Measurements from ENCODE around the gene KSR2. TPM values are rescaled to one million over a fixed set of nuclear protein-coding genes. Genes with fewer than 3 reads are reported as not detected.

KSR2 gene
- polyA plus RNA-seq, 2 donors, result 0.01 to 0.04 TPM

GRCh38 chr12:117427211-117427610 lies 541.6 kb downstream of the KSR2 start:
- no peak overlapping the region for H3K4me3 ChIP-seq (ENCODE audit: low read depth in 1 of 2, low read length in 2 of 2)
- H3K36me3 ChIP-seq (ENCODE audit: control insufficient read depth in 2 of 2, insufficient read depth in 2 of 2, low read length in 1 of 2), result no peaks in the 10 kb centered on the region
- no peak overlapping the region for H3K27ac ChIP-seq (ENCODE audit: low read depth in 2 of 2, low read length in 1 of 2)
- 71 to 75% methylated on average over 3 of the region's 3 CpGs for WGBS, 2 donors
- no peaks in the 10 kb centered on the region for H3K4me1 ChIP-seq (ENCODE audit: control insufficient read depth in 2 of 2, insufficient read depth in 2 of 2, low read length in 1 of 2)
- H3K27me3 ChIP-seq (ENCODE audit: control insufficient read depth in 1 of 2, insufficient read depth in 2 of 2, low read length in 2 of 2), result no peaks in the 10 kb centered on the region
- peaks cover 0 to 2% of the 10 kb centered on the region in 2 donors for H3K9me3 ChIP-seq (ENCODE audit: control insufficient read depth in 2 of 2, insufficient read depth in 1 of 2, low read depth in 1 of 2, low read length in 1 of 2)

GRCh38 chr12:117421987-117422386 lies 546.8 kb downstream of the KSR2 start:
- no peaks in the 10 kb centered on the region for H3K27me3 ChIP-seq (ENCODE audit: control insufficient read depth in 1 of 2, insufficient read depth in 2 of 2, low read length in 2 of 2)
- H3K36me3 ChIP-seq (ENCODE audit: control insufficient read depth in 2 of 2, insufficient read depth in 2 of 2, low read length in 1 of 2), result no peaks in the 10 kb centered on the region
- no peak overlapping the region for H3K27ac ChIP-seq (ENCODE audit: low read depth in 2 of 2, low read length in 1 of 2)
- H3K9me3 ChIP-seq (ENCODE audit: control insufficient read depth in 2 of 2, insufficient read depth in 1 of 2, low read depth in 1 of 2, low read length in 1 of 2), result no peaks in the 10 kb centered on the region
- no peaks in the 10 kb centered on the region for H3K4me1 ChIP-seq (ENCODE audit: control insufficient read depth in 2 of 2, insufficient read depth in 2 of 2, low read length in 1 of 2)
- H3K4me3 ChIP-seq (ENCODE audit: low read depth in 1 of 2, low read length in 2 of 2), result no peak overlapping the region
- WGBS, 2 donors, result 74 to 81% methylated on average over 2 of the region's 2 CpGs

GRCh38 chr12:117421068-117421752 lies 547.6 kb downstream of the KSR2 start:
- no peaks in the 10 kb centered on the region for H3K36me3 ChIP-seq (ENCODE audit: control insufficient read depth in 2 of 2, insufficient read depth in 2 of 2, low read length in 1 of 2)

GRCh38 chr12:117417004-117417403 lies 551.8 kb downstream of the KSR2 start:
- no peaks in the 10 kb centered on the region for H3K9me3 ChIP-seq (ENCODE audit: control insufficient read depth in 2 of 2, insufficient read depth in 1 of 2, low read depth in 1 of 2, low read length in 1 of 2)

More at GRCh38 chr12:117421068-117421752, 547.6 kb downstream of the KSR2 start:
- Histone ChIP-seq H3K27me3 (ENCODE audit: control insufficient read depth in 1 of 2, insufficient read depth in 2 of 2, low read length in 2 of 2) (no peaks in the 10 kb centered on the region), H3K4me1 (ENCODE audit: control insufficient read depth in 2 of 2, insufficient read depth in 2 of 2, low read length in 1 of 2) (no peaks in the 10 kb centered on the region), H3K27ac (ENCODE audit: low read depth in 2 of 2, low read length in 1 of 2) (no peak overlapping the region), H3K9me3 (ENCODE audit: control insufficient read depth in 2 of 2, insufficient read depth in 1 of 2, low read depth in 1 of 2, low read length in 1 of 2) (no peaks in the 10 kb centered on the region), H3K4me3 (ENCODE audit: low read depth in 1 of 2, low read length in 2 of 2) (no peak overlapping the region)
- WGBS, 2 donors, result 49 to 54% methylated on average over 4 of the region's 4 CpGs

GRCh38 chr12:117412465-117413188 lies 556.2 kb downstream of the KSR2 start:
- H3K9me3 ChIP-seq (ENCODE audit: control insufficient read depth in 2 of 2, insufficient read depth in 1 of 2, low read depth in 1 of 2, low read length in 1 of 2), result peaks cover 0 to 2% of the 10 kb centered on the region in 2 donors
- H3K36me3 ChIP-seq (ENCODE audit: control insufficient read depth in 2 of 2, insufficient read depth in 2 of 2, low read length in 1 of 2), result no peaks in the 10 kb centered on the region
- WGBS, 2 donors, result 53 to 63% methylated on average over 11 of the region's 11 CpGs

More at GRCh38 chr12:117417004-117417403, 551.8 kb downstream of the KSR2 start:
- H3K27ac ChIP-seq (ENCODE audit: low read depth in 2 of 2, low read length in 1 of 2), result no peak overlapping the region
- no peaks in the 10 kb centered on the region for H3K36me3 ChIP-seq (ENCODE audit: control insufficient read depth in 2 of 2, insufficient read depth in 2 of 2, low read length in 1 of 2)
- 34 to 35% methylated on average over 1 of the region's 1 CpG for WGBS, 2 donors
- no peak overlapping the region for H3K4me3 ChIP-seq (ENCODE audit: low read depth in 1 of 2, low read length in 2 of 2)
- H3K4me1 ChIP-seq (ENCODE audit: control insufficient read depth in 2 of 2, insufficient read depth in 2 of 2, low read length in 1 of 2), result no peaks in the 10 kb centered on the region
- H3K27me3 ChIP-seq (ENCODE audit: control insufficient read depth in 1 of 2, insufficient read depth in 2 of 2, low read length in 2 of 2), result no peaks in the 10 kb centered on the region

GRCh38 chr12:117409286-117409685 lies 559.5 kb downstream of the KSR2 start:
- no peak overlapping the region for H3K27ac ChIP-seq (ENCODE audit: low read depth in 2 of 2, low read length in 1 of 2)
- no peaks in the 10 kb centered on the region for H3K36me3 ChIP-seq (ENCODE audit: control insufficient read depth in 2 of 2, insufficient read depth in 2 of 2, low read length in 1 of 2)

More at GRCh38 chr12:117412465-117413188, 556.2 kb downstream of the KSR2 start:
- H3K27ac ChIP-seq (ENCODE audit: low read depth in 2 of 2, low read length in 1 of 2), result no peak overlapping the region
- no peak overlapping the region for H3K4me3 ChIP-seq (ENCODE audit: low read depth in 1 of 2, low read length in 2 of 2)
- H3K27me3 ChIP-seq (ENCODE audit: control insufficient read depth in 1 of 2, insufficient read depth in 2 of 2, low read length in 2 of 2), result no peaks in the 10 kb centered on the region
- no peaks in the 10 kb centered on the region for H3K4me1 ChIP-seq (ENCODE audit: control insufficient read depth in 2 of 2, insufficient read depth in 2 of 2, low read length in 1 of 2)

GRCh38 chr12:117408161-117408791 lies 560.5 kb downstream of the KSR2 start:
- peaks cover 0 to 5% of the 10 kb centered on the region in 2 donors for H3K9me3 ChIP-seq (ENCODE audit: control insufficient read depth in 2 of 2, insufficient read depth in 1 of 2, low read depth in 1 of 2, low read length in 1 of 2)
- no peak overlapping the region for H3K4me3 ChIP-seq (ENCODE audit: low read depth in 1 of 2, low read length in 2 of 2)
- WGBS, 2 donors, result 37% methylated on average over 11 of the region's 11 CpGs
- no peak overlapping the region for H3K27ac ChIP-seq (ENCODE audit: low read depth in 2 of 2, low read length in 1 of 2)
- H3K36me3 ChIP-seq (ENCODE audit: control insufficient read depth in 2 of 2, insufficient read depth in 2 of 2, low read length in 1 of 2), result no peaks in the 10 kb centered on the region
- no peaks in the 10 kb centered on the region for H3K4me1 ChIP-seq (ENCODE audit: control insufficient read depth in 2 of 2, insufficient read depth in 2 of 2, low read length in 1 of 2)
- H3K27me3 ChIP-seq (ENCODE audit: control insufficient read depth in 1 of 2, insufficient read depth in 2 of 2, low read length in 2 of 2), result no peaks in the 10 kb centered on the region

More at GRCh38 chr12:117409286-117409685, 559.5 kb downstream of the KSR2 start:
- no peaks in the 10 kb centered on the region for H3K4me1 ChIP-seq (ENCODE audit: control insufficient read depth in 2 of 2, insufficient read depth in 2 of 2, low read length in 1 of 2)
- H3K4me3 ChIP-seq (ENCODE audit: low read depth in 1 of 2, low read length in 2 of 2), result no peak overlapping the region
- peaks cover 0 to 2% of the 10 kb centered on the region in 2 donors for H3K9me3 ChIP-seq (ENCODE audit: control insufficient read depth in 2 of 2, insufficient read depth in 1 of 2, low read depth in 1 of 2, low read length in 1 of 2)
- H3K27me3 ChIP-seq (ENCODE audit: control insufficient read depth in 1 of 2, insufficient read depth in 2 of 2, low read length in 2 of 2), result no peaks in the 10 kb centered on the region

- no peak overlapping the region for H3K4me3 ChIP-seq (ENCODE audit: low read depth in 1 of 2, low read length in 2 of 2)
- no peak overlapping the region for H3K27ac ChIP-seq (ENCODE audit: low read depth in 2 of 2, low read length in 1 of 2)
- peaks cover 0 to 7% of the 10 kb centered on the region in 2 donors for H3K9me3 ChIP-seq (ENCODE audit: control insufficient read depth in 2 of 2, insufficient read depth in 1 of 2, low read depth in 1 of 2, low read length in 1 of 2)
- WGBS, 2 donors, result 81 to 89% methylated on average over 7 of the region's 7 CpGs
- no peaks in the 10 kb centered on the region for H3K27me3 ChIP-seq (ENCODE audit: control insufficient read depth in 1 of 2, insufficient read depth in 2 of 2, low read length in 2 of 2)
- H3K36me3 ChIP-seq (ENCODE audit: control insufficient read depth in 2 of 2, insufficient read depth in 2 of 2, low read length in 1 of 2), result no peaks in the 10 kb centered on the region
- H3K4me1 ChIP-seq (ENCODE audit: control insufficient read depth in 2 of 2, insufficient read depth in 2 of 2, low read length in 1 of 2), result no peaks in the 10 kb centered on the region
These were observed 563.9 kb downstream of the KSR2 start for GRCh38 chr12:117404940-117405339.

GRCh38 chr12:117404203-117404853 lies 564.5 kb downstream of the KSR2 start:
- Histone ChIP-seq H3K27ac (ENCODE audit: low read depth in 2 of 2, low read length in 1 of 2) (no peak overlapping the region), H3K27me3 (ENCODE audit: control insufficient read depth in 1 of 2, insufficient read depth in 2 of 2, low read length in 2 of 2) (no peaks in the 10 kb centered on the region)
- 70 to 74% methylated on average over 4 of the region's 4 CpGs for WGBS, 2 donors

More at GRCh38 chr12:117404203-117404853, 564.5 kb downstream of the KSR2 start:
- no peaks in the 10 kb centered on the region for H3K36me3 ChIP-seq (ENCODE audit: control insufficient read depth in 2 of 2, insufficient read depth in 2 of 2, low read length in 1 of 2)
- H3K4me1 ChIP-seq (ENCODE audit: control insufficient read depth in 2 of 2, insufficient read depth in 2 of 2, low read length in 1 of 2), result no peaks in the 10 kb centered on the region
- H3K4me3 ChIP-seq (ENCODE audit: low read depth in 1 of 2, low read length in 2 of 2), result no peak overlapping the region
- H3K9me3 ChIP-seq (ENCODE audit: control insufficient read depth in 2 of 2, insufficient read depth in 1 of 2, low read depth in 1 of 2, low read length in 1 of 2), result peaks cover 0 to 5% of the 10 kb centered on the region in 2 donors

Measured in esophagus (tissue), 2 donors.